Middle frontal gyrus (tissue), 1 donor: ENCODE data around the gene ADAMTS12.
"Not testable (repeated sequence)": the region's sequence is repeated elsewhere in the genome, so short reads cannot be mapped to it uniquely, and the experiment has no call there.

ENCODE experiments used
- DNase-seq: peaks from one replicate; pipeline ENCODE4 v3.0.0-alpha.2; 2015; ENCODE audit warnings: low spot score; ENCODE audit errors: extremely low spot score

The ADAMTS12 gene

DNA sequence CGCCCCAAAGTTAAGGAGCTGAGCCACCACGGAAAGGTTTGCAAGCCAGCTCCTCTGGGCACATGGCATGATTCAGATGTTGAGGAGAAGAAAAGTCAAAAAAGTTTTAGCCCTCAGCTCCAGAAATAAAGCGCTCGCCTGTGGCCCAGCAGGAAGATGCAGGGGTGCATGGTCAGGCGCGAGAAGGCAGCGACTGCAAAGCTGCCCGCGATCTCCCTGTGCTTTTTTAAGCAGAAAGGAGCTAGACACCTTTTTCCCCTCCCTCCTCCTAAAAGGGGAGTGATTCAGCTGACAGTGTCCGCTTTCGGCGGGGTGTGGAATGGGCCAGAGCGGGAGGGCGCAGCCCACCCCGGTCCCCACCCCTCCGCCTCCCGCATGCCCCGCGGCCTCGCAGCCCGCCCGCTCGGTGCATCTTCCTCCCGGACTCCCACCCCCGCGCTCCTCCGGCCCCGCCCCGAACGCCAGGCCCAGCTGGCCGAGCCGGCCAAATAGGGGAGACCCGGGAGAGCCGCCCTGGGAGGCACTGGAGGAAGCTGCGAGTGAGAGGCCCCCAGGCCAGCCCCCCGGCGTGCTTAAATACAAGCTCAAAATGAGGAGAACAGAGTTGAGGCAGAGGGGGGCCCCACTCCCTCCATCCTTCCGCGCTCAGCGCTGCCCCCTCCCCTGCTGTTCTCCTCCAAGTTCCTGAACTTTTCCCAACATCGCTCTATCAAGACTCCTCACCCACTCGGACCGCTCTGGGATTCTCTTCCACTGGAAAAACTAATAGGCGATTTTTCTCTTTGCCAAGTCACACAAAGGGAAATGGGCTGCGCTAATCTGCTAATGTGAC, at the start of gene ADAMTS12:
ADAMTS12 (minus strand) TSS at position 203 of the 832 bp plus-strand sequence; CDS start at position 69, 134 bp downstream.
- no peak for DNase-seq

GRCh38 chr5:33941090-33941489, 49.3 kb upstream of the ADAMTS12 start:
- DNase-seq, result no peak

DNA sequence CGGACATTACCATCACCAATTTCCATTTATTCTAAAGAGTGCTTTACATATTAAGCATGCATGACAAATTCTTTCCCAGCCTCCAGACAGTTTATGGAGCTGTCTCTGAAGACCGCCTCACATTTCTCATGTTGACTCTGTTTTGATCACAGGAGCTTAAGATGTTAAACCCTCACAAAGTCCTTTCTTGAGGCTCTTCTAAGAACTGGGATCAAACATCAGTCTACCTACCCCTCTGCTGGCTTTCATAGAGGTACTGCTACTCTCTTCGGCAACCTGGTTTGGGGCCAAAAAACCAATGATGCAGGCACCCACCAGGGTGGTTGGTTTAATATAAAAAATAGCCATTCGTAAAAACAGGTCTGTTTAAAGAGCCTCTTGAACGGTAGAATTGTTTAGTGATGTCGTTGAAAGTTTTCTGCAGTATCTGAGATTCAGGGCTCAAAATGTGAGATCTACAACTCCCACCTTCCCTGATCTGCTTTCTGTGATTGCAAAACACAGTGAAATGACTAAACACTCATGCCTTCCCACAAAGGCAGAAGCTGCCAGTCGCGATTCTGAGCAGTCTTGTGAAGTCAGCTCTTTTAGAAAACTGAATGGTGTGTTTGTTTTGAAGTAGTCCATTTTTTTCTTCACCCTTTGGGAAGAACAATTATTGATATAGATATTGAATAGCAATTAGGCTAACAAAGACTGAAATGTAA, 47.9 kb upstream of the ADAMTS12 start:
- no peak for DNase-seq

DNA sequence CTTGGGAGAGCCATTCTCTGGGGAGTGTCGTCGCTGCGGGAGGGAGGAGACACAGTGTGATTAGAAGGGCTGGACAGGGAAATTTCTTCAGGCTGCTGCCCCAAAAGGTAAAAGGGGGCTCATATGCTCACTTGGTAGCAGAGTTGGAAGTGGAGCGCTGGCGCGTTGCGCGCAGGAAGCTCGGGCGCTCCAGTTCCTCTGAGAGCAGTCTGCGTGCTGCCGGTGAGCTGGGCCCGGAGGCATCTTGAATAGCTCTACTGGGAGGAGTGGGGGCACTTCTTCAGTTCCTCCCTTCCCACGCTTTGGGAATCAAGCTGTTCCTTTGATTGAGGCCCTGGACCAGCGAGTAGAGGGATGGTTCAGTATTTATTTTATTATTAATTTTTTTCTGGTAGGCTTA, 47.1 kb upstream of the ADAMTS12 start:
- no peak for DNase-seq

DNA sequence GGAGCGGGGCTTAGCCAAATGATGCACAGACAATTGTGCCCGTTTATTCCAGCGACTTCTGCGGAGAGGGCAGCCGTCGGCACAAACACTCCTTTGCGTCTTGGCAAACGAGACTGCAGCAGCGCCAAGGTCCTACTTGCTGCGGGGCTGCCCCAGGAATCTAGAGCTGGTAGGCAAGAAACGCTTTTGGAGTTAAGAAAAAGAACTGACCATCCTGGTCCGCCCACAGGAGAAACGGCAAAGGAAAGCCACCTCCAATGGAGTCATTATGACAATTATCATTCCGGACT, 46.7 kb upstream of the ADAMTS12 start:
- DNase-seq, result no peak

DNA sequence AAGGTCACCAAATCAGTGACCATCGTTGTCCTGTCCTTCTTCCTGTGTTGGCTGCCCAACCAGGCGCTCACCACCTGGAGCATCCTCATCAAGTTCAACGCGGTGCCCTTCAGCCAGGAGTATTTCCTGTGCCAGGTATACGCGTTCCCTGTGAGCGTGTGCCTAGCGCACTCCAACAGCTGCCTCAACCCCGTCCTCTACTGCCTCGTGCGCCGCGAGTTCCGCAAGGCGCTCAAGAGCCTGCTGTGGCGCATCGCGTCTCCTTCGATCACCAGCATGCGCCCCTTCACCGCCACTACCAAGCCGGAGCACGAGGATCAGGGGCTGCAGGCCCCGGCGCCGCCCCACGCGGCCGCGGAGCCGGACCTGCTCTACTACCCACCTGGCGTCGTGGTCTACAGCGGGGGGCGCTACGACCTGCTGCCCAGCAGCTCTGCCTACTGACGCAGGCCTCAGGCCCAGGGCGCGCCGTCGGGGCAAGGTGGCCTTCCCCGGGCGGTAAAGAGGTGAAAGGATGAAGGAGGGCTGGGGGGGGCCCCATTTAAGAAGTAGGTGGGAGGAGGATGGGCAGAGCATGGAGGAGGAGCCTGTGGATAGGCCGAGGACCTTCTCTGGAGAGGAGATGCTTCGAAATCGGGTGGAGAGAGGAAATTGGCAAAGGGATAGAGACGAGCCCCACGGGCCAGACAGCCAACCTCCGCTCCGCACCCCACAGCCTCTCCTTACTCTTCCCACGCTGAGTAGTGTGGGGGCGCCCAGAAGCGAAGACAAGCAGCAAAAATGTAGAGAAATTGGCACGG, 46.1 kb upstream of the ADAMTS12 start:
- no peak for DNase-seq

DNA sequence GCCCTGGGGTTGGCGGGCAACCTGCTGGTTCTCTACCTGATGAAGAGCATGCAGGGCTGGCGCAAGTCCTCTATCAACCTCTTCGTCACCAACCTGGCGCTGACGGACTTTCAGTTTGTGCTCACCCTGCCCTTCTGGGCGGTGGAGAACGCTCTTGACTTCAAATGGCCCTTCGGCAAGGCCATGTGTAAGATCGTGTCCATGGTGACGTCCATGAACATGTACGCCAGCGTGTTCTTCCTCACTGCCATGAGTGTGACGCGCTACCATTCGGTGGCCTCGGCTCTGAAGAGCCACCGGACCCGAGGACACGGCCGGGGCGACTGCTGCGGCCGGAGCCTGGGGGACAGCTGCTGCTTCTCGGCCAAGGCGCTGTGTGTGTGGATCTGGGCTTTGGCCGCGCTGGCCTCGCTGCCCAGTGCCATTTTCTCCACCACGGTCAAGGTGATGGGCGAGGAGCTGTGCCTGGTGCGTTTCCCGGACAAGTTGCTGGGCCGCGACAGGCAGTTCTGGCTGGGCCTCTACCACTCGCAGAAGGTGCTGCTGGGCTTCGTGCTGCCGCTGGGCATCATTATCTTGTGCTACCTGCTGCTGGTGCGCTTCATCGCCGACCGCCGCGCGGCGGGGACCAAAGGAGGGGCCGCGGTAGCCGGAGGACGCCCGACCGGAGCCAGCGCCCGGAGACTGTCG, 45.4 kb upstream of the ADAMTS12 start:
- DNase-seq, result no peak

DNA sequence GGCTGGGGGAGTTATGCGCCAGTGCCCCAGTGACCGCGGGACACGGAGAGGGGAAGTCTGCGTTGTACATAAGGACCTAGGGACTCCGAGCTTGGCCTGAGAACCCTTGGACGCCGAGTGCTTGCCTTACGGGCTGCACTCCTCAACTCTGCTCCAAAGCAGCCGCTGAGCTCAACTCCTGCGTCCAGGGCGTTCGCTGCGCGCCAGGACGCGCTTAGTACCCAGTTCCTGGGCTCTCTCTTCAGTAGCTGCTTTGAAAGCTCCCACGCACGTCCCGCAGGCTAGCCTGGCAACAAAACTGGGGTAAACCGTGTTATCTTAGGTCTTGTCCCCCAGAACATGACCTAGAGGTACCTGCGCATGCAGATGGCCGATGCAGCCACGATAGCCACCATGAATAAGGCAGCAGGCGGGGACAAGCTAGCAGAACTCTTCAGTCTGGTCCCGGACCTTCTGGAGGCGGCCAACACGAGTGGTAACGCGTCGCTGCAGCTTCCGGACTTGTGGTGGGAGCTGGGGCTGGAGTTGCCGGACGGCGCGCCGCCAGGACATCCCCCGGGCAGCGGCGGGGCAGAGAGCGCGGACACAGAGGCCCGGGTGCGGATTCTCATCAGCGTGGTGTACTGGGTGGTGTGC, 44.7 kb upstream of the ADAMTS12 start, which contains the start of gene RXFP3:
RXFP3 (plus strand) TSS at position 6 of the 636 bp plus-strand sequence; CDS start at position 361, 355 bp downstream.
- no peak for DNase-seq

GRCh38 chr5:33936004-33936380, 44.2 kb upstream of the ADAMTS12 start:
- DNase-seq, result no peak

GRCh38 chr5:33934176-33934575, 42.4 kb upstream of the ADAMTS12 start:
- no peak for DNase-seq

- no peak for DNase-seq
Measured at GRCh38 chr5:33933723-33934169, 42.0 kb upstream of the ADAMTS12 start.

GRCh38 chr5:33931136-33931535, 39.3 kb upstream of the ADAMTS12 start:
- no peak for DNase-seq

DNA sequence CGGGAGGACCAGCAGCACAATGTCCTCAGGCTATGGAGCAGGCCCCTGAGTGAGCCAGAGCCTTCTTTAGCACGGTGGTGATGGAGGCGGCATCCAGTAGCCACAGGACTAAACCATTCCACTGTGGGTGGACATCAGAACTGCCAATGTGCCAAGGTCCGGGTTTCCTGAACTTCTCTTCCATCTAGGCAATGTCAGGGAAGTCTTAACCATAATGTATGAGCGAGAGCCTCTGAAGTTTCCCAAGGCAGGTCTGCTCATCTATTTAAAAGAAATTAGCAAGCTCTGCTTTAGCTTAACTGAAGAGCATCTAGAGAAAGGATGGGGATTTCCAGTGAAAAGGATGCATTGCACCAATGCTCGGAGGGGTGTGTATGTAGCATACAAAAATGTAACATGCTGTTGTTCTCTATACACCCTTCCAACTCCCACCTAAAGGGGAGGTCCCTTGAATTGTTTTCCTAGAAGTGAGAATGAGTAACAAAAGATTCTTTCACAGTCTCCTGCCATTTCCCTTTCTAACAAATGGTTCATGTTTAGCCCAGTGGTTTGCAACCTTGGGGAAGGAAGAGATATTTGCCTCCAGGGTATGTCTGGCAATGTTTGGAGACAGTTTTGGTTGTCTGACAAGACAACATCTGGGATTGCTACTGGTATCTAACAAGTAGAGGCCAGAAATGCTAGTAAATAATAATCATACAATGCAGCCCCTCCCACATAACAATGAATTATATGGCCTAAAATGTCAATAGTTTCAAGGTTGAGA, 38.3 kb upstream of the ADAMTS12 start:
- no peak for DNase-seq

GRCh38 chr5:33928283-33928682, 36.5 kb upstream of the ADAMTS12 start:
- DNase-seq, result no peak

- DNase-seq, result no peak
Measured at GRCh38 chr5:33927685-33928084, 35.9 kb upstream of the ADAMTS12 start.

DNA sequence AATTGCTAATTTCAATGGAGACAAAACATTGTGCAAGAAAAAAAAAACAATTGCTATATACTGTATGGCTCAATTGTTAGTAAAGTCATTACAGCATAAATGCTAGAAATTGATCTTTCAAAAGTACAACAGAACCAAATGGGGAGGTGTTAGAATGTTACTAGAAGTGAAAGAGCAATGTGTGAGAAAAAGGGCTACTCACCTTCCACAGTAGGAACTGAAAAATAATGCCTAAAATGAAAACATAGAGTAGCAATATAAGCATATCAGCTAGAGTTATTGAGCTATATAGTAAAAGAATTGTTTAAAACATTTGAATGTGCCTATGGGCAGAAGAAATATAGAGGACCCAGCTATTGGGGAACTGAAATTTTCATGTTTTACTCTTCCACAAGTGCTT, 33.5 kb upstream of the ADAMTS12 start:
- no peak for DNase-seq

DNA sequence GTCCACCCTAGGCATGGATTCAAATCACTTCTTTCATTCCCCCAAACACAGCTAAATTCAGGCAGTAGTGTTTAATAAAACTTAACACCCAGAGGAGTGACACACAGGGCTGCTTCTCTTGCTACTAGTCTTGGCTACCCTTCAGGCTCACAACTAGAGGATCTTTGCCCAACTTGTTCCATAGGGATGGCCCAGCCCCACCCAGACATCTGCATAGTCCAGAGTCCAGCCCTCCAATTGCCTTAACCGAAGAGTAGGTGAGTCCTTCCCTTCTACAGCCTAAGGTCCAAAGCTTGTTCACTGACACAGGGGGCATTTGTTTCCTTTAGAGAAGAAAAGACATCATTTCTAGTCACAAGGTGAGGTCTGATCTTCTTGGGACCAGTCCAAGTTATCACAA, 29.2 kb upstream of the ADAMTS12 start:
- no peak for DNase-seq

DNA sequence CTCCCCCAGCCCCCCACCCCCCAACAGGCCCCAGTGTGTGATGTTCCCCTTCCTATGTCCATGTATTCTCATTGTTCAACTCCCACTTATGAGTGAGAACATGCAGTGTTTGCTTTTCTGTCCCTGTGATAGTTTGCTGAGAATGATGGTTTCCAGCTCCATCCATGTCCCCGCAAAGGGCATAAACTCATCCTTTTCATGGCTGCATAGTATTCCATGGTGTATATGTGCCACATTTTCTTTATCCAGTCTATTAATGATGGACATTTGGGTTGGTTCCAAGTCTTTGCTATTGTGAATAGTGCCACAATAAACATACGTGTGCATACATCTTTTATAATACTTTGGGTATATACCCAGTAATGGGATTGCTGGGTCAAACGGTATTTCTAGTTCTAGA, 23.1 kb upstream of the ADAMTS12 start:
- DNase-seq, result not testable (repeated sequence)

DNA sequence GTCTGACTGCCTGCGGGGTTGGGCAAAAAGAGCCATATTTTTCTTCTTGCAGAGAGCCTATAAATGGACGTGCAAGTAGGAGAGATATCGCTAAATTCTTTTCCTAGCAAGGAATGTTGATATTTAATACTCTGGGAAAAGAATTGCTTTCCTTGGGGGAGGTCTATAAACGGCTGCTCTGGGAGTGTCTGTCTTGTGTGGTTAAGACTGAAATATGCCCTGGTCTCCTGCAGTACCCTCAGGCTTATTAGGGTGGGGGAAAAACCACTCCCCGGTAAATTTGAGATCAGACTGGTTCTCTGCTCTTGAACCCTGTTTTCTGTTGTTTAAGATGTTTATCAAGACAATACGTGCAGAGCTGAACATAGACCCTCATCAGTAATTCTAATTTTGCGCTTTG, 14.5 kb upstream of the ADAMTS12 start:
- not testable (repeated sequence) for DNase-seq

- no peak for DNase-seq
Measured at GRCh38 chr5:33905381-33905780, 13.6 kb upstream of the ADAMTS12 start.
